NK-92 (cell line): ENCODE results near the gene STPG1.

ENCODE experiments used
- DNase-seq: peaks from one replicate; lab custom pipeline; 2025; ENCODE audit not compliant: unreplicated experiment; lab: John Stamatoyannopoulos, UW

STPG1 gene

GRCh38 chr1:24373044-24373443, 40.5 kb downstream of the STPG1 start:
- no peak for DNase-seq

- DNase-seq: no peak
Measured at GRCh38 chr1:24369801-24370200, 43.8 kb downstream of the STPG1 start.

- no peak for DNase-seq
Measured at GRCh38 chr1:24369199-24369598, 44.4 kb downstream of the STPG1 start.

- DNase-seq: no peak
Measured at GRCh38 chr1:24366707-24367106, 46.9 kb downstream of the STPG1 start.

- no peak for DNase-seq
Measured at GRCh38 chr1:24364975-24365678, 48.5 kb downstream of the STPG1 start.

GRCh38 chr1:24364605-24364974, 49.0 kb downstream of the STPG1 start:
- no peak for DNase-seq

GRCh38 chr1:24363994-24364393, 49.6 kb downstream of the STPG1 start:
- DNase-seq: no peak

GRCh38 chr1:24362982-24363614, 50.5 kb downstream of the STPG1 start:
- DNase-seq: no peak

GRCh38 chr1:24362396-24362795, 51.2 kb downstream of the STPG1 start:
- DNase-seq: no peak

GRCh38 chr1:24361811-24362210, 51.8 kb downstream of the STPG1 start:
- DNase-seq: no peak

- no peak for DNase-seq
Measured at GRCh38 chr1:24360681-24361080, 52.9 kb downstream of the STPG1 start.

GRCh38 chr1:24357038-24357437, 56.5 kb downstream of the STPG1 start:
- DNase-seq: no peak

- no peak for DNase-seq
Measured at GRCh38 chr1:24355466-24355865, 58.1 kb downstream of the STPG1 start.

GRCh38 chr1:24353292-24353891, 60.2 kb downstream of the STPG1 start:
- DNase-seq: no peak

GRCh38 chr1:24351918-24352627, 61.5 kb downstream of the STPG1 start:
- DNase-seq: no peak

- DNase-seq: no peak
Measured at GRCh38 chr1:24351247-24351646, 62.3 kb downstream of the STPG1 start.

- no peak for DNase-seq
Measured at GRCh38 chr1:24349891-24350290, 63.7 kb downstream of the STPG1 start.

GRCh38 chr1:24348196-24348595, 65.4 kb downstream of the STPG1 start:
- no peak for DNase-seq

GRCh38 chr1:24347159-24347934, 66.2 kb downstream of the STPG1 start:
- DNase-seq: no peak

GRCh38 chr1:24345334-24345733, 68.2 kb downstream of the STPG1 start:
- no peak for DNase-seq

GRCh38 chr1:24344090-24344742, 69.4 kb downstream of the STPG1 start:
- DNase-seq: no peak
